GM18870 (cell line): ENCODE measurements around the gene SCNN1G.
"Not testable (repeated sequence)": the region's sequence is repeated elsewhere in the genome, so short reads cannot be mapped to it uniquely, and the experiment has no call there.

ENCODE experiments used
- ATAC-seq: cut with Tn5 transposase; IDR thresholded peaks from one replicate; pipeline ENCODE4 v1.9.1; 2021; ENCODE audit warnings: moderate library complexity; ENCODE audit not compliant: unreplicated experiment

Gene SCNN1G

GRCh38 chr16:23182679-23183542, at the start of gene SCNN1G:
Gene SCNN1G (plus strand): TSS chr16:23182745. CDS start chr16:23186272, 3,527 bp downstream.
- no peak for ATAC-seq

GRCh38 chr16:23132775-23133463, 49.6 kb upstream of the SCNN1G start:
- ATAC-seq = no peak

- no peak for ATAC-seq
Observed at GRCh38 chr16:23134274-23134673, 48.3 kb upstream of the SCNN1G start.

GRCh38 chr16:23137256-23137655, 45.3 kb upstream of the SCNN1G start:
- ATAC-seq = no peak

- no peak for ATAC-seq
Observed at GRCh38 chr16:23137818-23138217, 44.7 kb upstream of the SCNN1G start.

- ATAC-seq = no peak
Observed at GRCh38 chr16:23140107-23140506, 42.4 kb upstream of the SCNN1G start.

- ATAC-seq = no peak
Observed at GRCh38 chr16:23141033-23141432, 41.5 kb upstream of the SCNN1G start.

GRCh38 chr16:23141500-23141899, 41.0 kb upstream of the SCNN1G start:
- ATAC-seq = no peak

GRCh38 chr16:23141959-23142740, 40.4 kb upstream of the SCNN1G start:
- no peak for ATAC-seq

GRCh38 chr16:23143391-23143790, 39.2 kb upstream of the SCNN1G start:
- no peak for ATAC-seq

- not testable (repeated sequence) for ATAC-seq
Observed at GRCh38 chr16:23144393-23144792, 38.2 kb upstream of the SCNN1G start.

GRCh38 chr16:23145186-23145585, 37.4 kb upstream of the SCNN1G start:
- no peak for ATAC-seq

GRCh38 chr16:23145608-23146007, 36.9 kb upstream of the SCNN1G start:
- no peak for ATAC-seq

- no peak for ATAC-seq
Observed at GRCh38 chr16:23146877-23147601, 35.5 kb upstream of the SCNN1G start.

- no peak for ATAC-seq
Observed at GRCh38 chr16:23147666-23148065, 34.9 kb upstream of the SCNN1G start.

GRCh38 chr16:23148166-23148512, 34.4 kb upstream of the SCNN1G start:
- ATAC-seq = no peak

- peak; percentile 24 for ATAC-seq
Observed at GRCh38 chr16:23148513-23149266, 33.9 kb upstream of the SCNN1G start.

GRCh38 chr16:23149267-23149992, 33.1 kb upstream of the SCNN1G start, which contains the start of gene USP31:
Gene USP31 (minus strand): TSS chr16:23149452. CDS start chr16:23149270, 182 bp downstream.
- ATAC-seq = peak; percentile 90

GRCh38 chr16:23149993-23150364, 32.6 kb upstream of the SCNN1G start:
- no peak for ATAC-seq
